Activated naive CD4-positive, alpha-beta T cell treated with anti-CD3 and anti-CD28 coated beads, Interleukin-2, amount 10 ng/mL, durations not matched to agents 7 days and 5 days (primary cell): Measurements from ENCODE around the gene GAPDH.
"Not testable (repeated sequence)": the region's sequence is repeated elsewhere in the genome, so short reads cannot be mapped to it uniquely, and the experiment has no call there.

Experiments
- CTCF ChIA-PET: fragments of 350-600 bp; sonication (Branson Sonifier 250); formaldehyde crosslinking; loops from one replicate; lab custom pipeline; 2021; ENCODE audit warnings: antibody characterized with exemption; lab: Charles Lee
- DNase-seq: peaks from one replicate; pipeline ENCODE4 v3.0.0-alpha.2; 2020
- H3K27ac Mint-ChIP-seq: one replicate; pipeline ENCODE4 v1.8.0; 2021; ENCODE audit warnings: mild to moderate bottlenecking, moderate library complexity, mixed read lengths
- H3K27me3 Mint-ChIP-seq: one replicate; pipeline ENCODE4 v1.8.0; 2021; ENCODE audit warnings: mild to moderate bottlenecking, mixed read lengths
- H3K36me3 Mint-ChIP-seq: one replicate; pipeline ENCODE4 v1.8.0; 2021; ENCODE audit warnings: mixed read lengths
- H3K4me1 Mint-ChIP-seq: one replicate; pipeline ENCODE4 v1.8.0; 2021; ENCODE audit warnings: mixed read lengths
- H3K4me3 Mint-ChIP-seq: one replicate; pipeline ENCODE4 v1.8.0; 2021; ENCODE audit warnings: mild to moderate bottlenecking, moderate library complexity, mixed read lengths
- H3K9me3 Mint-ChIP-seq: one replicate; pipeline ENCODE4 v1.8.0; 2021; ENCODE audit warnings: mixed read lengths

Gene GAPDH

DNA sequence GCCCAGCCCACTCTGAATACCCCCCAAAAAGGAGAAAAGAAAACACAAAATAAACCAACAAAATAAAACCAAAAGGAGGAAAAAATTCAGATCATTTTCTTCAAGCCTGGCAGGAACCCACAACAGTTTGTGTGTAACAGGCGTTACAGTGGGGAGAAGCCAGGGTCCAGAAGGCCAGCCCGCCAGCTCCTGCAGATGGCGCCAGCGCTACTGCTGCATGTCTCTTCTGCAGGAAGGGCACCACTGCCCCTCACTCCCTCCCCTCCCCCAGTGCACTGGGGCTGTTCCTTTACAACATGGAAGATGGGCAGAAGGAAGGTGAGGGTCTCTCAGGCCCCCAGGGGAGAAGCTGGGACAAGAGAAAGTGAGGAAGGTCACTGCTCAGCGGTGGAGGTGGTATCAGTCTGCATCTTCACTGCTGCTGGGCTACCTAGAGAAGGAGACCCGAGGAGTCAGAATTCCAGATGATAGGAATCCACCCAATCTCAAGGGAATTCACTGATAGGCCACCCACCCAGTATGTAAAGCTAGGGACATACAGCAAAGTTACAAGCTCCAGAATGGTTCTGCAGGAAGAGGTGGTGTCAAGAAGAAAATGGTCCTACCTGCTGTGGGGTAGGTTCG, 36.1 kb downstream of the GAPDH start:
- Mint-ChIP-seq H3K4me1 (peaks cover 41% of the 10 kb centered on the region), H3K36me3 (peaks cover 66% of the 10 kb centered on the region), H3K9me3 (no peaks in the 10 kb centered on the region), H3K27me3 (no peaks in the 10 kb centered on the region), H3K27ac (peak overlapping the region; percentile 68), H3K4me3 (peak overlapping the region; percentile 8)
- peak; percentile 68 for DNase-seq
- CTCF ChIA-PET: interaction anchor here (0.6 to 2.2 kb wide), 22 partner anchors 11 to 268 kb away, joined by 3 to 7 read pairs (median 3); no protein-coding TSS in a partner anchor

DNA sequence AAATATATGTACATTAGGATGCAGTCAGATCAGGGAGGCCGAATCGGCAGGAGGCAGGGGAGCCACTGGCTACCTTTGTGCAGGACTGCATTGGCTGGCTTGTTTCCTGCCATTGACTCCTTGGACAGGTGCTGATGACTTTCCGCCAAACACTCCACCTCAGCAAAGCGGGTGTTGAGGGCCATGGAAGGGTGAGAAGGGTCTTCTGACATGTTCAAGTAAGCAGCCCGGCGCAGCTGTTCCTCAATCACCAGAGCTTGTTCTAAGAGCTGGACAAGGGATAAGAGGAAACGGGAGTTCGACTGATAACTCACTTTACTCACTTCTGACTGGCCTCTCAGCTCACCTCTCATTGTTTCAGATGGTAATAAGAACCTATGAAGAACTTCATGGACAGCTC, 38.7 kb downstream of the GAPDH start:
- no peaks in the 10 kb centered on the region for H3K9me3 Mint-ChIP-seq
- CTCF ChIA-PET: interaction anchor here (1.4 kb wide), 1 partner anchor 10 kb away, joined by 4 read pairs; no protein-coding TSS in a partner anchor
- H3K4me3 Mint-ChIP-seq: no peak overlapping the region
- H3K27me3 Mint-ChIP-seq: no peaks in the 10 kb centered on the region
- DNase-seq: no peak
- H3K4me1 Mint-ChIP-seq: peaks cover 20% of the 10 kb centered on the region
- H3K36me3 Mint-ChIP-seq: peaks cover 68% of the 10 kb centered on the region
- H3K27ac Mint-ChIP-seq: no peak overlapping the region

DNA sequence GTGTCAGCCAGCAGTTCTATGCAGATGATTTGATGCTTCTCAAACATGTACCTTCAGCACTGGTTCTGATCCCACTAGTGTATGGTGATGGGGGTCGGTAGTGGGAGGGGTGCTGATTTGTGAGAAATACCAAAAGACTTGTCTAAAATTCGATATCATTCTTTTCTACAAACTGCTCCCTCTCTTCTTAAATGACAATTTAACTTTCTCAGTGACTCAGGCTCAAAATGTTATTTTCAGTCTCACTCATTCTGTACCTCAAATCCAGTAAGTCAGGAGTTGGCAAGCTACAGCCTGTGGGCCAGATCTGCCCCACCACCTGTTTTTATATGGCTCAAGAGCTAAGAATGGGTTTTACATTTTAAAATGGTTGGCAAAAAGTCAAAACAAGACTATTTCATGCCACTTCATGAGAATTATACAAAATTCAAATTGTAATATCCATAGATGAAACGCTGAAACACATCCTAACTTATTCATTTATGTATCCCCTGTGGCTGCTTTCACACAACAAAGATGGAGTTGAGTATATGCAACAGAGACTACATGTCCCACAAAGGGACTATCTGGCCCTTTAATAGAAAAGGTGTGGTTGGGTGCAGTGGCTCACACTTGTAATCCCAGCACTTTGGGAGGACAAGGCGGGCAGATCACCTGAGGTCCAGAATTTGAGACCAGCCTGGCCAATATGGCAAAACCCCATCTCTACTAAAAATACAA, 40.4 kb downstream of the GAPDH start:
- H3K4me3 Mint-ChIP-seq: no peak overlapping the region
- H3K4me1 Mint-ChIP-seq: peaks cover 8% of the 10 kb centered on the region
- peaks cover 68% of the 10 kb centered on the region for H3K36me3 Mint-ChIP-seq
- peak overlapping the region; percentile 11 for H3K27ac Mint-ChIP-seq
- H3K27me3 Mint-ChIP-seq: no peaks in the 10 kb centered on the region
- CTCF ChIA-PET: interaction anchor here (1.0 to 1.1 kb wide), 2 partner anchors 11 to 28 kb away, joined by 3 to 4 read pairs; no protein-coding TSS in a partner anchor
- no peak for DNase-seq
- H3K9me3 Mint-ChIP-seq: no peaks in the 10 kb centered on the region

DNA sequence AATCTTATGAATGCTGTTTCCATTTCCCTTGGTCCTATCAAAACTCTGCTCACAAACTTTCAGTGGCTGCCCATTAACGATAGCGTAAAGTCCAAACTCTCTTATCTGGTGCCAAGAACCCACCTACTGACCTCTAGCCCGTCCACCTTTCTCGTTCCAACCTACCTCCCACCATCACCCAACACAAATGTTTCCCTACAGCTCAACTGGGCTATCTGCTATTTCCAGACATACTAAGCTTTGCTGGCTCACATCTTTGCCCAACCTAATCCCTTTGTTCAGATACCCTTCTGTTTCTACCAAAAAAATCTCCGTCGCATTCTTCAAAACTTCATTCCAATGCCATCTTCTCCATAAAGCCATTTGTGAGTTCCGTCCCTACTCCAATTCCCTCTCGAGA, 41.3 kb downstream of the GAPDH start:
- CTCF ChIA-PET: interaction anchor here (1.5 kb wide), 1 partner anchor 13 kb away, joined by 3 read pairs; no protein-coding TSS in a partner anchor
- Mint-ChIP-seq H3K9me3 (no peaks in the 10 kb centered on the region), H3K4me3 (no peak overlapping the region), H3K36me3 (peaks cover 64% of the 10 kb centered on the region), H3K27ac (no peak overlapping the region), H3K27me3 (no peaks in the 10 kb centered on the region), H3K4me1 (no peaks in the 10 kb centered on the region)
- no peak for DNase-seq

DNA sequence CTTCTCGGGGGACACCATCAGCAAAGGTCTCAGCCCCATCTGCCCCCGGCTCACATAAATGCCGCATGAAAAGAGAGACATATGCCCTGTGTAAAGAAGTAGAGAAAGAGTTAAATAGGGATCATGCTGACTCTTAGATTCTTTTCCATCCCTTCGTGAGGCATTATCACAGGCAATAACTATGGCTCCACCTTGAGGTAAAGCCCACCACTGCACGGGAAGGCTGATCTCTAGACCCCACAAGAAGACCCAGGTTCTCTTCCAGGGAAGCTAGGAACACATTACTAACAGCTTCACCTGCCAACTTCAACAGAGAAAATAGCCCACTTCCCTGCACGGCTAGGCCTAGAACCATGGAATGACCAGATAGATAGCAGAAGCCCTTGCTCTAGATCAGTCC, 47.9 kb downstream of the GAPDH start:
- Mint-ChIP-seq H3K4me1 (no peaks in the 10 kb centered on the region), H3K36me3 (peaks cover 62% of the 10 kb centered on the region), H3K4me3 (no peak overlapping the region), H3K27ac (no peak overlapping the region), H3K9me3 (no peaks in the 10 kb centered on the region), H3K27me3 (no peaks in the 10 kb centered on the region)
- CTCF ChIA-PET: interaction anchor here (0.7 kb wide), 1 partner anchor 33 kb away, joined by 4 read pairs; no protein-coding TSS in a partner anchor
- no peak for DNase-seq

DNA sequence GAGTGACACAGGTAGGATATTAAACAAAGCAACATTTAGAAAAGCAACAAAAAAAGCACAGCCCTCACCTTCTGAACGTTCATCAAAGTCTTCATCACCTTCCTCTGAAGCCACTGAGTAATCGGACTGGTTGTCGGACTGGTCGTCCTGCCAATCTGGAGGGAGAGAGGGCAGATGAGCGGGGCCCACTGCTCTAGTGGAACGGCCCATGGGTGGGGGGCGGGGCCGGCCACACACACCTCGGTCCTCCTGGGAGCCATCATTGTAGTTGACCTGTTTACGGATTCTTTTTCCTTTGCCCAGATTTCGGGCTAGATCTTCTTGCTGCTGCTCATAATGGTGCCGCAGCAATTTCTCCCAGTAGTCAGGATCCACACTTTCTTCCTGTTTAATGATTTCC, 48.6 kb downstream of the GAPDH start:
- Mint-ChIP-seq H3K4me3 (no peak overlapping the region), H3K27ac (no peak overlapping the region), H3K9me3 (no peaks in the 10 kb centered on the region), H3K36me3 (peaks cover 63% of the 10 kb centered on the region), H3K4me1 (no peaks in the 10 kb centered on the region), H3K27me3 (no peaks in the 10 kb centered on the region)
- no peak for DNase-seq
- CTCF ChIA-PET: interaction anchor here (0.7 to 1.6 kb wide), 3 partner anchors 19 to 119 kb away, joined by 3 to 4 read pairs (median 3); no protein-coding TSS in a partner anchor

DNA sequence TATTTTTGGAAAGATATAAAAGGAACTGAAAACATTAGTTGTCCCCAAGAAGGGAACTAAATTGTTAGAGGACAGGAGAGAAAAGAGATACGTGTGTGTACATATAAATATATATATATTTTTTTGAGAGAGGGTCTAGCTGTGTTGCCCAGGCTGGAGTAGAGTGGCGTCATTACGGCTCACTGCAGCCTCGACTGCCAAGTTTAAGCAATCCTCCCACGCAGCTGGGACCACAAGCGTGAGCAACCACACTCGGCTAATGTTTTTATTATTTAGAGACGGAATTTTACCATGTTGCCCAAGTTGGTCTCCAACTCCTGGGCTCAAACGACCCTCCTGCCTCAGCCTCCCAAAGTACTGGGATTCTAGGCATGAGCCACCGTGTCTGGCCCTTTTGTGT, 50.0 kb downstream of the GAPDH start:
- Mint-ChIP-seq H3K36me3 (peaks cover 60% of the 10 kb centered on the region), H3K27me3 (no peaks in the 10 kb centered on the region), H3K4me1 (no peaks in the 10 kb centered on the region), H3K4me3 (no peak overlapping the region), H3K9me3 (no peaks in the 10 kb centered on the region), H3K27ac (no peak overlapping the region)
- CTCF ChIA-PET: interaction anchor here (1.6 kb wide), 1 partner anchor 21 kb away, joined by 3 read pairs; no protein-coding TSS in a partner anchor
- no peak for DNase-seq

DNA sequence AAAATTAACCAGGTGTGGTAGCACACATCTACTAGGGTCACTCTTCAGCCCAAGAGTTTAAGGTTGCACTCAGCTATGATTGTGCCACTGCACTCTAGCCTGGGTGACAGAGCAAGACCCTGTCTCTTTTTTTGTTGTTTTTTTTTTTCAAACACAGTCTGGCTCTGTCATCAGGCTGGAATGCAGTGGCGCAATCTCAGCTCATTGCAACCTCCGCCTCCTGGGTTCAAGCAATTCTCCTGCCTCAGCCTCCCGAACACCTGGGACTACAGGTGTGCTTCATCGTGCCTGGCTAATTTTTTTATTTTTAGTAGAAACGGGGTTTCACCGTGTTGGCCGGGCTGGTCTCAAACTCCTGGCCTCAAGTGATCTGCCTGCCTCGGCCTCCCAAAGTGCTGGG, 52.3 kb downstream of the GAPDH start:
- H3K27ac Mint-ChIP-seq: peak overlapping the region; percentile 49
- peaks cover 62% of the 10 kb centered on the region for H3K36me3 Mint-ChIP-seq
- CTCF ChIA-PET, H3K4me1 Mint-ChIP-seq, H3K9me3 Mint-ChIP-seq, H3K4me3 Mint-ChIP-seq, DNase-seq, H3K27me3 Mint-ChIP-seq: not testable (repeated sequence)
